ENCODE results near the gene NDUFAF8. TPM values are rescaled to one million over a fixed set of nuclear protein-coding genes. Genes with fewer than 3 reads are reported as not detected.

The NDUFAF8 gene
- total RNA-seq, 1 experiment from 2014 or later: 58.6 TPM

DNA sequence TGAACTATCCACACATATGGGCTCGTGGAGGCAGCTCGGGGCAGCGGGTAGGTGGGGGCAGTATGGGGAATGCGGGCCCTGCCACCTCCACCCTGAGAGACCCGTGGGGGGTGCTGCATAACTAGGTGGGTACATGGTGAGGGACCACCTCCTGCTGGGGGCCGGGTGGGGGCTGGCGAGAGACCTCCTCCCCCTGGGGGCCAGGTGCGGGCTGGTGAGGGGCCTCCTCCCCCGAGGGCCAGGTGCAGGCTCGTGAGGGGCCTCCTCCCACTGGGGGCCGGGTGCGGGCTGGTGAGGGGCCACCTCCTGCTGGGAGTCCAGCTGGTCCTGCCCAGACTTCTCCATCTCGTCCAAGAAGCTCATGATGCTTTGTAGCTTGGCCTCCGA lies 41.7 kb upstream of the NDUFAF8 start:
- H3K27me3 ChIP-seq (replicated peaks; ENCODE audit: insufficient read depth, low read depth, low read length, poor library complexity): no peaks in the 10 kb centered on the region
- no peak for DNase-seq (ENCODE audit: low spot score)
- no peak overlapping the region for H3K4me3 ChIP-seq (ENCODE audit: low read depth, low read length, poor library complexity, severe bottlenecking)
- POLR2A ChIA-PET (ENCODE audit: low non-redundant PET): no interaction called here
- CTCF ChIA-PET: no interaction called here
- TF ChIP-seq CTCF (conservative IDR thresholded peaks at IDR 0.05; ENCODE audit: low read depth, low read length) (no peak), EZH2 (IDR thresholded peaks at IDR 0.05; ENCODE audit: borderline replicate concordance, low read depth, low read length, poor library complexity, severe bottlenecking) (no peak)
- BruUV-seq (replicated peaks): no TSS peak
- H3K27ac ChIP-seq (ENCODE audit: low read depth, low read length, poor library complexity, severe bottlenecking): no peak overlapping the region
- intact Hi-C loops (cut with micrococcal nuclease; ENCODE audit: unreplicated experiment): no loop called here
- H3K4me1 ChIP-seq (ENCODE audit: insufficient read depth, low read length, poor library complexity, severe bottlenecking): peaks cover 5% of the 10 kb centered on the region
- H3K9me3 ChIP-seq (ENCODE audit: low read depth, low read length, poor library complexity, severe bottlenecking): no peaks in the 10 kb centered on the region
- no peaks in the 10 kb centered on the region for H3K36me3 ChIP-seq (ENCODE audit: insufficient read depth, low read length, poor library complexity, severe bottlenecking)

GRCh38 chr17:81197831-81198490 lies 41.2 kb upstream of the NDUFAF8 start:
- intact Hi-C loops (cut with micrococcal nuclease; ENCODE audit: unreplicated experiment): no loop called here
- no peak for TF ChIP-seq EZH2 (IDR thresholded peaks at IDR 0.05; ENCODE audit: borderline replicate concordance, low read depth, low read length, poor library complexity, severe bottlenecking)
- no peak for TF ChIP-seq CTCF (conservative IDR thresholded peaks at IDR 0.05; ENCODE audit: low read depth, low read length)
- Histone ChIP-seq H3K9me3 (ENCODE audit: low read depth, low read length, poor library complexity, severe bottlenecking) (no peaks in the 10 kb centered on the region), H3K36me3 (ENCODE audit: insufficient read depth, low read length, poor library complexity, severe bottlenecking) (no peaks in the 10 kb centered on the region), H3K4me3 (ENCODE audit: low read depth, low read length, poor library complexity, severe bottlenecking) (no peak overlapping the region), H3K27ac (ENCODE audit: low read depth, low read length, poor library complexity, severe bottlenecking) (no peak overlapping the region), H3K4me1 (ENCODE audit: insufficient read depth, low read length, poor library complexity, severe bottlenecking) (peaks cover 5% of the 10 kb centered on the region), H3K27me3 (replicated peaks; ENCODE audit: insufficient read depth, low read depth, low read length, poor library complexity) (no peaks in the 10 kb centered on the region)
- ChIA-PET CTCF (no interaction called here), POLR2A (ENCODE audit: low non-redundant PET) (no interaction called here)
- DNase-seq (ENCODE audit: low spot score): no peak
- BruUV-seq (replicated peaks): no TSS peak

GRCh38 chr17:81198826-81199481 lies 40.2 kb upstream of the NDUFAF8 start:
- Histone ChIP-seq H3K9me3 (ENCODE audit: low read depth, low read length, poor library complexity, severe bottlenecking) (no peaks in the 10 kb centered on the region), H3K4me1 (ENCODE audit: insufficient read depth, low read length, poor library complexity, severe bottlenecking) (peaks cover 5% of the 10 kb centered on the region), H3K27ac (ENCODE audit: low read depth, low read length, poor library complexity, severe bottlenecking) (no peak overlapping the region), H3K36me3 (ENCODE audit: insufficient read depth, low read length, poor library complexity, severe bottlenecking) (no peaks in the 10 kb centered on the region), H3K4me3 (ENCODE audit: low read depth, low read length, poor library complexity, severe bottlenecking) (no peak overlapping the region), H3K27me3 (replicated peaks; ENCODE audit: insufficient read depth, low read depth, low read length, poor library complexity) (no peaks in the 10 kb centered on the region)
- CTCF ChIA-PET: no interaction called here
- DNase-seq (ENCODE audit: low spot score): no peak
- no TSS peak for BruUV-seq (replicated peaks)
- TF ChIP-seq EZH2 (IDR thresholded peaks at IDR 0.05; ENCODE audit: borderline replicate concordance, low read depth, low read length, poor library complexity, severe bottlenecking): no peak
- TF ChIP-seq CTCF (conservative IDR thresholded peaks at IDR 0.05; ENCODE audit: low read depth, low read length): no peak
- intact Hi-C loops (cut with micrococcal nuclease; ENCODE audit: unreplicated experiment): no loop called here
- POLR2A ChIA-PET (ENCODE audit: low non-redundant PET): no interaction called here
